ENCODE measurements around the gene ELOVL7. TPM values are rescaled to one million over a fixed set of nuclear protein-coding genes. Genes with fewer than 3 reads are reported as not detected.

Gene ELOVL7
- total RNA-seq, 2 experiments from 2014 or later: not detected

DNA sequence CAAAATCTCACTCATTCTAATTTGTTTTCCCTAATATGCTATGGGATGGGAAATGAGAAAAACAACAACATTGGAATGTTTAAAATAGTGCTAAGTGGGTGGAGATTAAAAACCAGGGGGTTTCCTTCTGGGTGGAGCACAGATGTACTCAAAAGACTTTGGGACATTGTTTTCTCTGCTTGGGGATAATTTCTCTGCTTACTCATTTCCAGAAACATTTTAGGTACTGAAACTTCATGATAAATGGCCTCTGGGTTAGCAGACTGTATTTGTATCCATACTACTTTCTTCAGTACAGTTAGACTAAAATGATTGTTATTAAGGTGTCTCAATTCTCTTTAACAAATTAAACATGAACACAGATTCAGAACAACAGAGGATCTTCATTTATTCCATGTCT is 17.4 kb downstream of the ELOVL7 start:
- H3K4me1 Mint-ChIP-seq (ENCODE audit: low read depth): no peaks in the 10 kb centered on the region
- Histone ChIP-seq H3K9me3 (ENCODE audit: control insufficient read depth in 1 of 2, insufficient read depth in 1 of 2, low read length in 2 of 2) (no peaks in the 10 kb centered on the region), H3K36me3 (ENCODE audit: insufficient read depth, low read length) (no peaks in the 10 kb centered on the region), H3K27ac (ENCODE audit: low read depth in 1 of 2, low read length in 2 of 2) (no peak overlapping the region), H3K27me3 (ENCODE audit: control insufficient read depth in 1 of 2, insufficient read depth in 2 of 2, low read length in 2 of 2) (no peaks in the 10 kb centered on the region), H3K4me1 (ENCODE audit: insufficient read depth, low read length) (no peaks in the 10 kb centered on the region), H3K4me3 (ENCODE audit: low read length) (no peak overlapping the region)
- intact Hi-C loops (cut with DNase I, micrococcal nuclease): no loop called here
- DNase-seq (no peak), ATAC-seq (ENCODE audit: poor library complexity) (no peak)
- no peaks in the 10 kb centered on the region for H3K9me3 Mint-ChIP-seq
- H3K36me3 Mint-ChIP-seq (ENCODE audit: low read depth): no peaks in the 10 kb centered on the region
- H3K27ac Mint-ChIP-seq: no peak overlapping the region
- TF ChIP-seq, protein P1, sequence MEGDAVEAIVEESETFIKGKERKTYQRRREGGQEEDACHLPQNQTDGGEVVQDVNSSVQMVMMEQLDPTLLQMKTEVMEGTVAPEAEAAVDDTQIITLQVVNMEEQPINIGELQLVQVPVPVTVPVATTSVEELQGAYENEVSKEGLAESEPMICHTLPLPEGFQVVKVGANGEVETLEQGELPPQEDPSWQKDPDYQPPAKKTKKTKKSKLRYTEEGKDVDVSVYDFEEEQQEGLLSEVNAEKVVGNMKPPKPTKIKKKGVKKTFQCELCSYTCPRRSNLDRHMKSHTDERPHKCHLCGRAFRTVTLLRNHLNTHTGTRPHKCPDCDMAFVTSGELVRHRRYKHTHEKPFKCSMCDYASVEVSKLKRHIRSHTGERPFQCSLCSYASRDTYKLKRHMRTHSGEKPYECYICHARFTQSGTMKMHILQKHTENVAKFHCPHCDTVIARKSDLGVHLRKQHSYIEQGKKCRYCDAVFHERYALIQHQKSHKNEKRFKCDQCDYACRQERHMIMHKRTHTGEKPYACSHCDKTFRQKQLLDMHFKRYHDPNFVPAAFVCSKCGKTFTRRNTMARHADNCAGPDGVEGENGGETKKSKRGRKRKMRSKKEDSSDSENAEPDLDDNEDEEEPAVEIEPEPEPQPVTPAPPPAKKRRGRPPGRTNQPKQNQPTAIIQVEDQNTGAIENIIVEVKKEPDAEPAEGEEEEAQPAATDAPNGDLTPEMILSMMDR (IDR thresholded peaks at IDR 0.05): no peak
- POLR2A ChIA-PET: no interaction called here
- no peak overlapping the region for H3K4me3 Mint-ChIP-seq
- no peaks in the 10 kb centered on the region for H3K27me3 Mint-ChIP-seq
- CTCF ChIA-PET: no interaction called here

- no peaks in the 10 kb centered on the region for H3K27me3 ChIP-seq (ENCODE audit: control insufficient read depth in 1 of 2, insufficient read depth in 2 of 2, low read length in 2 of 2)
- Mint-ChIP-seq H3K4me1 (ENCODE audit: low read depth) (no peaks in the 10 kb centered on the region), H3K9me3 (no peaks in the 10 kb centered on the region), H3K27ac (no peak overlapping the region), H3K4me3 (no peak overlapping the region), H3K36me3 (ENCODE audit: low read depth) (no peaks in the 10 kb centered on the region), H3K27me3 (no peaks in the 10 kb centered on the region)
- TF ChIP-seq, protein P1 (IDR thresholded peaks at IDR 0.05): no peak
- H3K4me3 ChIP-seq (ENCODE audit: low read length): no peak overlapping the region
- intact Hi-C loops (cut with DNase I, micrococcal nuclease): no loop called here
- H3K9me3 ChIP-seq (ENCODE audit: control insufficient read depth in 1 of 2, insufficient read depth in 1 of 2, low read length in 2 of 2): no peaks in the 10 kb centered on the region
- ChIA-PET POLR2A (no interaction called here), CTCF (interaction anchor here (0.7 kb wide), 1 partner anchor 36 kb away, joined by 3 read pairs; no protein-coding TSS in a partner anchor)
- ATAC-seq (ENCODE audit: poor library complexity) (no peak), DNase-seq (no peak)
- H3K27ac ChIP-seq (ENCODE audit: low read depth in 1 of 2, low read length in 2 of 2): no peak overlapping the region
- no peaks in the 10 kb centered on the region for H3K4me1 ChIP-seq (ENCODE audit: insufficient read depth, low read length)
- H3K36me3 ChIP-seq (ENCODE audit: insufficient read depth, low read length): no peaks in the 10 kb centered on the region
Measured at GRCh38 chr5:60823574-60823973, 20.5 kb downstream of the ELOVL7 start.

DNA sequence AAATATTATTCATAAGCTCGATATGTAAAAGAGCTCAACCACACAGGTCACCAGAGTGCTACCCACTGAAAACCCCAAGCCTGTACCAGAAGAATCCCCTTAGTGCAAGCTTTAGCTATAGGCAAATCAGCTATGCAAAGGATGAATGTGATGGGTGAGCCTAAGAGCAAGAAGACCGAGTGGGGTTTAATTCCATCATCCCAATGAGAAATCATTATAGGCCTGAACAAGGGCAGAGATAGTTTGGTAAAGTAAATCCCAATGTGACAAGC is 21.8 kb downstream of the ELOVL7 start:
- Mint-ChIP-seq H3K36me3 (ENCODE audit: low read depth) (no peaks in the 10 kb centered on the region), H3K4me3 (no peak overlapping the region), H3K27ac (no peak overlapping the region), H3K9me3 (no peaks in the 10 kb centered on the region), H3K27me3 (no peaks in the 10 kb centered on the region), H3K4me1 (ENCODE audit: low read depth) (no peaks in the 10 kb centered on the region)
- Histone ChIP-seq H3K27ac (ENCODE audit: low read depth in 1 of 2, low read length in 2 of 2) (no peak overlapping the region), H3K9me3 (ENCODE audit: control insufficient read depth in 1 of 2, insufficient read depth in 1 of 2, low read length in 2 of 2) (no peaks in the 10 kb centered on the region), H3K4me1 (ENCODE audit: insufficient read depth, low read length) (no peaks in the 10 kb centered on the region), H3K36me3 (ENCODE audit: insufficient read depth, low read length) (no peaks in the 10 kb centered on the region), H3K4me3 (ENCODE audit: low read length) (no peak overlapping the region), H3K27me3 (ENCODE audit: control insufficient read depth in 1 of 2, insufficient read depth in 2 of 2, low read length in 2 of 2) (no peaks in the 10 kb centered on the region)
- TF ChIP-seq, protein P1 (IDR thresholded peaks at IDR 0.05): no peak
- ATAC-seq (ENCODE audit: poor library complexity) (no peak), DNase-seq (no peak)
- intact Hi-C loops (cut with DNase I, micrococcal nuclease): no loop called here
- POLR2A ChIA-PET: no interaction called here
- CTCF ChIA-PET: no interaction called here
